OCI-M2 (cell line): ENCODE measurements around the gene ANO4.

Experiments used
- DNase-seq: peaks from one replicate; lab custom pipeline; 2025; ENCODE audit not compliant: unreplicated experiment; lab: John Stamatoyannopoulos, UW

Gene ANO4

DNA sequence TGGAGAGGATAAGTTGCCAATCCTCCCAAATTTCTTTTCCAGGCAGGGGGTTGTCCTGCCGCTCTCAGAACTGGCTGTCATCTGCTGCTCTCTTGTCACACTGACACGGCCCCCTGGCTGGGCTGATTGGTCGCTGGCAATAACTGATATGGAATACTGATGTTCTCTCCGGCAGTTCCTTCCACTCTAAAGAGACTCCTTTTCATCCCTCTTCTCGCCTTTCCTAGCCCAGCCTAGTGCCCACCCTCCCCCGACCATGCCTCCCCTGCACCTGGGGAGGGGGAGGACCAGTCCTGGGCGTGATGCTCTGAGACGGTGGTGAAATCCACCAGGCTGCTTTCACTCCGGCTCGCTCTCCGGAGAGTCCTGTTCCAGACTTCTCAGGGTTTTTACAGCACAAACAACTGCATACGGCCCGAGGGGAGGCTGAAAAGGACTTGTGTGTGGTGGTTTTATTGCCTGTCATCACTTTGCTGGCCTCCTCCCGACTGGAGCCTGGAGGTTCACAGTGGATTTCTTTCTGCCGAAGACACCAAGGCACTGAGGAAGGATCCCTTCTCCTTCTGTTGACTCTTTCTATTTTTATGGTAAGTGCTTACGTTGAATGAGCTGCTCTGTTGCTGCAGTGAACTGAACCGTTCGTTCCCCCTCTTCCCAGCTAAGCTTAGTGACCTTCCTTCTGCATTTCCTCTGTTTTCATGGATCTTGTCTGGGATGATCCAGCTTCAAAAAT, at the start of gene ANO4:
TSS of gene ANO4 (plus strand) at position 336 of the 733 bp plus-strand sequence. CDS start 107,010 bp downstream, outside the sequence.
- DNase-seq, result no peak

DNA sequence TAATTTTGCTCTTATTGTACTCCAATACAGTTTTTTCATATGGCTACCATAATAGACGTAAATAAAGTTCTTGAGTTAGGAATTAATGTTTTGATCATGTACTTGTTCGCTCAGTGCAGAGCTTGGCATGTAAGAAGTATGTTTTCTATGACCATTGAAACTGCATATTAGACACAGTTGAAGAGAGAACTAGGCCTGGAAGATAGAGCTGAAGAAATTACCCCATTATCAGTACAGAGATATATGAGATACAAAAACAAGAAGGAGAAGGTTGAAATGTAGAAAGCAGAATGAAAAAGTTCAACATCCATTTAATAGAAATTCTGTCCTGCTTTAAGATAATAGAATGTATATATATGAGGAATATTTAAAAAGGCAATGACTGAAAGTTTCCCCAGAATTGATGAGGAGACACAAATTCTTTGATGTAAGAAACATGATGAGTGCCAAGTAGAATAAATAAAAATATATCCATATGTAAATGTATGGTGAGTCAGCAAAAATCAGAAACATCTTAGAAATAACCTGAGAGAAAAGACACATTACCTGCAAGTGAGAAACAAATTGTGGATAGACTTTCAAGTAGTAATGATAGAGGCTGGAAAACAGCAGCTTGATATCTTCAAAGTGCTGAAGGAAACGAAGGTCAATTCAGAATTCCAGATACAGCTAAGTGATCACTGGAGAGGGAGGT, 49.1 kb upstream of the ANO4 start:
- DNase-seq, result no peak

GRCh38 chr12:100752841-100753240, 41.7 kb upstream of the ANO4 start:
- DNase-seq, result no peak

- DNase-seq, result no peak
These were observed 40.7 kb upstream of the ANO4 start for GRCh38 chr12:100753837-100754236.

GRCh38 chr12:100755186-100755585, 39.4 kb upstream of the ANO4 start:
- no peak for DNase-seq

- no peak for DNase-seq
These were observed 36.5 kb upstream of the ANO4 start for GRCh38 chr12:100758083-100758482.

DNA sequence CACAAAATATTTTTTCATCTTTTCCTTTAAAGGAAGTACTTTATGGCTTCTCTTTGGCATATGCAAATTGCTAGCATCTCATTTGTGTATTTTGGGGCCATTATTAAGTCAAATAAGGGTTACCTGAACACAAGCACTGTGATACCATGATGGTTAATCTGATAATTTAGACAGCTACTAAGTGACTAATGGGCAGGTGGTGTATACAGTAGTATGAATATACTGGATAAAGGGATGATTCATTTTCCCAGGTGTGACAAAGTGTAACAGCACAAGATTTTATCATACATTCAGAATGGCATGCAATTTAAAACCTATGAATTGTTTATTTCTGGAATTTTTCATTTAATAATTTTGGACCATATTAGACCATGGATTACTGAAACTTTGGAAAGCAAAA, 27.2 kb upstream of the ANO4 start:
- DNase-seq, result no peak

DNA sequence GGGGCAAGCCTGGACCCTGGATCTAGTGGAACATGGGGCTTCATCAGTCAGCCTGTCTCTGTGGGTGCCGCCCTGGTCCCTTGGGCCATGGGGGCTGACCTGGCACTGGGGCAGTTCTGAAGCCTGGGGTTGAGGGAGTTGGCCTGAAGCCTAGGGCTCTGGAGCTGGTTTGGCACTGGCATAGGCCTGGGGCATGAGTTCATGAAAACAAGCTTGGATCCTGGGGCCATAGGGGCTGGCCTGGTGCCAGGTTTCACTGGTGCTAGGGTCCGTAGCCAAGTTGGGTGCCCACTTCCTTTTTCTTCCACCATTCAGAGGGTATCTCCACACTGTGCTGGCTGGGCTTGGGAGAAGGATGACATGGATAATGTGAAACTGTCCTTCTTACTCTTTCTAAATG, 26.6 kb upstream of the ANO4 start:
- no peak for DNase-seq

- DNase-seq, result no peak
These were observed 15.5 kb upstream of the ANO4 start for GRCh38 chr12:100778967-100779590.

DNA sequence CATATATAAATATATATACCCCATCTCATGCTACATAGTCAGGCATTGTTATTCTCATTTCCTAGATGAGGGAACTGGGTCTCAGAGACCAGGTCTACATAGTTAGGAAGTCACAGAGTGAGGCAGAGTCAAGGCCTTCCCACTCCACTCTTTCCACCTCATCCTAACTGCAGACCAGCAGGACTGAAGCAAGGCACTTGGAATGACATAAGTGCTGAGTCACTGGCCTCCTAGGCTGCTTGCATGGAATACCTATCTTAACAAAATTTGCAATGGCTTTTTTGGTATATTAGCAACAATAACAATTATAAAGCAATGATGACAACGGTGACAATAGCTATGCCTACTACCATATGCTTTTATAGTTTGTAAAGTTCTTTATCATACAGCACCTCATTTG, 5.4 kb upstream of the ANO4 start:
- no peak for DNase-seq

- no peak for DNase-seq
These were observed 4.6 kb upstream of the ANO4 start for GRCh38 chr12:100789975-100790374.

GRCh38 chr12:100790552-100790951, 4.0 kb upstream of the ANO4 start:
- no peak for DNase-seq

DNA sequence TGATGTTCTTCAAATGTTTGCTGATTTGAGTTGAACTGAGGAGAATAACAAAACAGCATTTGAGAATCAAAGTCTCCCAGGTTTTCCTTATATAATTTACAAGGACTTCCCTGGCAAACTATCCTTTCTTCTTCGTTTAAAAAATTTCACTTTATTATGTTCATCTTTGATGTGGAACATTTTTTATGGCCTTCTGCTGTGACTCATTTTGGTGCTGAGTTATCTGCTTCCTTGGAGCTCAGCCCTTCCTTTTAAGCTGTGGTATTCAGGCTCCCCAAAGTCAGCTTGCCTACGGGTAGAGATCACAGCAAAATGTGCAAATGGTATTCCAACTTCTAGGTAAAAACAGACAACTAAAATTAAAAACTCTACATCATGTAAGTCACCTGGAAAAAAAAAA, 1.4 kb upstream of the ANO4 start:
- no peak for DNase-seq

GRCh38 chr12:100795174-100795799, 711 bp downstream of the ANO4 start:
- DNase-seq, result no peak

GRCh38 chr12:100795800-100796179, 1.2 kb downstream of the ANO4 start:
- no peak for DNase-seq

- DNase-seq, result no peak
These were observed 2.0 kb downstream of the ANO4 start for GRCh38 chr12:100796621-100797020.

DNA sequence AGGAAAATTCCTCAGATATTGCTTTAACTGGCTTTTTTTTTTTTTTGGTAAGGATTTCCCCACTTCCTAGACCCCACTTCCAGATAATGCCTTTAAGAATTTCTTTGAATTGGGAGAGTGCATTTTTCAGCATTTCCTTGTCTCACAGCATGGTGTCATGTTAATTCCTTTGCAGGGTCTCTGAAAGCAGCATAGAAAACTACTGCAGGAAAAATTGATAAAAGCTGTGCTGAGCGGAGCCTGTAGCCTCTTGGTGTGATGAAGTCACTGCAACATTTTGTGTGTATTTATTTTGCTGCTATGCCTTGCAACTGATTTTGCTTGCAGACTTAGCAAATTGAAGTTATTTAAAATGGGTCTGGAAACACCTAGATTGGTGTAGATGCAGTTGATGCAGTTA, 2.7 kb downstream of the ANO4 start:
- no peak for DNase-seq

- DNase-seq, result no peak
These were observed 3.2 kb downstream of the ANO4 start for GRCh38 chr12:100797786-100798185.

DNA sequence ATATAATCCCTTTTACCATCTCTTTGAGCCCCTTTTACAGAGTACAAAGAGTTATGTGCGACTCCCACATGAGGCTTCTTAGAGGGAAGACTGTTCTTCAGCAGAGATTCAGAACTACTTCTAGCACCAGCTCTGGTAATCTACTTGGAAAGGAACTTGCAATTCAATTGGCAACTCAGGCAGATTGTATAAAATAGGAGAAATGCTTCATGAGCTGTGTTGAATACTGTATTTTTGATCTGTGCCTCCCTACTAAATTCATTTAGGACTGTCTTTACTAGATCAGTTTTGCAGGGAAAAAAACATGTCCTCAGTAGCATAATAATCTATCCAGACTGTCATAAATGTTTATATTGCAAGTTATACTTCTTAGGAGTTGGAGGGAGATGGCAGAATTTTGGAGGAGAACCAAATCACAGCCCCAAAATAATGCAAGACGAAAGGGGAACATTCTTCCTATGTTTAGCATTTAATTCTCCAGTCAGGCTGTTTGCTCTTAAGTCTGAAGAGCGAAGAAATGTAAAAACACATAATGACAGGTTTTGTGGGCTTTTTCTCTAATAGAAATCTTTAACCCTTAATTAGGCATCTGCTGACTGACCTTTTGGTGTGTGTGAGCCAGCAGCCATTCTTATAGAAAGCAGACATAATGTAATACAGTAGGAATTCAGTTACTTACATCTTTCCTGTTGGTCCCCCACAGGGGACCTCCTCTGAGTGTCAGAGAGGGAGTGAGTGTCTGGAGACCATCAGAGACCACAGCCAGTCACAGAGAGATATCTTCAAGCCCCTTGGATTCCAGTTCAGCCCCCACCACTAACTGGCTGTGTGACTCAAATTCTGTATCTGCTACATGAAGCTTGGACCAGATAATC, 3.9 kb downstream of the ANO4 start:
- DNase-seq, result no peak

- no peak for DNase-seq
These were observed 5.2 kb downstream of the ANO4 start for GRCh38 chr12:100799770-100800169.

- DNase-seq, result no peak
These were observed 6.1 kb downstream of the ANO4 start for GRCh38 chr12:100800723-100801122.
